Measurements from ENCODE around the gene FSD1L. TPM values are rescaled to one million over a fixed set of nuclear protein-coding genes. Genes with fewer than 3 reads are reported as not detected.

FSD1L gene
- total RNA-seq, 1 experiment from 2014 or later = 1.6 TPM

- H3K9ac ChIP-seq (ENCODE audit: low read length) = no peak overlapping the region
- H4K20me1 ChIP-seq (ENCODE audit: insufficient read depth, low read depth, low read length) = no peaks in the 10 kb centered on the region
- H2AFZ ChIP-seq (ENCODE audit: low read length) = no peak overlapping the region
- no peak overlapping the region for H3K4me2 ChIP-seq (ENCODE audit: low read depth, low read length, poor library complexity, severe bottlenecking)
- H3K4me3 ChIP-seq (ENCODE audit: low read length) = no peak overlapping the region
- DNase-seq = no peak
- no peaks in the 10 kb centered on the region for H3K27me3 ChIP-seq (ENCODE audit: low read length)
- no peaks in the 10 kb centered on the region for H3K9me2 ChIP-seq (replicated peaks; ENCODE audit: insufficient read depth, low read length)
- H3K79me2 ChIP-seq (ENCODE audit: low read length) = no peaks in the 10 kb centered on the region
- H3K4me1 ChIP-seq (ENCODE audit: low read length) = no peaks in the 10 kb centered on the region
- H3K9me3 ChIP-seq (ENCODE audit: low read length) = no peaks in the 10 kb centered on the region
- H3K27ac ChIP-seq (ENCODE audit: low read length) = no peak overlapping the region
- no peaks in the 10 kb centered on the region for H3K36me3 ChIP-seq (ENCODE audit: insufficient read depth, low read length)
These were observed 6.1 kb upstream of the FSD1L start for GRCh38 chr9:105441616-105442160.

DNA sequence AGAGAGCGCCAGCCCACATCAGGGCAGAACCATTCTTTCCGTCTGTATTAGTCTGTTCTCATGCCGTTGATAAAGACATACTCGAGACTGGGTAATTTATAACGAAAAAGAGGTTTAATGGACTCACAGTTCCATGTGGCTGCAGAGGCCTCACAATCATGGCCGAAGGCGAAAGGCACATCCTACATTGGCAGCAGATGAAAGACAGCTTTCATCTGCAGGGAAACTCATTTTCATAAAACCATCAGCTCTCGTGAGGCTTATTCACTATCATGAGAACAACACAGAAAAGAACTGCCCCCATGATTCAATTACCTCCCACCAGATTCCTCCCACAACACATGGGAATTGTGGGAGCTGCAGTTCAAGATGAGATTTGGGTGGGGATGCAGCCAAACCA lies 4.7 kb upstream of the FSD1L start:
- H3K9ac ChIP-seq (ENCODE audit: low read length) = no peak overlapping the region

GRCh38 chr9:105444130-105444529 lies 3.7 kb upstream of the FSD1L start:
- Histone ChIP-seq H3K9me3 (ENCODE audit: low read length) (no peaks in the 10 kb centered on the region), H3K27ac (ENCODE audit: low read length) (no peak overlapping the region), H3K4me3 (ENCODE audit: low read length) (no peak overlapping the region), H4K20me1 (ENCODE audit: insufficient read depth, low read depth, low read length) (no peaks in the 10 kb centered on the region), H3K9me2 (replicated peaks; ENCODE audit: insufficient read depth, low read length) (no peaks in the 10 kb centered on the region), H3K79me2 (ENCODE audit: low read length) (no peaks in the 10 kb centered on the region), H3K4me1 (ENCODE audit: low read length) (peaks cover 10% of the 10 kb centered on the region), H3K4me2 (ENCODE audit: low read depth, low read length, poor library complexity, severe bottlenecking) (no peak overlapping the region), H3K27me3 (ENCODE audit: low read length) (no peaks in the 10 kb centered on the region), H3K9ac (ENCODE audit: low read length) (no peak overlapping the region), H3K36me3 (ENCODE audit: insufficient read depth, low read length) (no peaks in the 10 kb centered on the region), H2AFZ (ENCODE audit: low read length) (no peak overlapping the region)
- no peak for DNase-seq

More for the DNA sequence above, 4.7 kb upstream of the FSD1L start:
- Histone ChIP-seq H3K79me2 (ENCODE audit: low read length) (no peaks in the 10 kb centered on the region), H3K36me3 (ENCODE audit: insufficient read depth, low read length) (no peaks in the 10 kb centered on the region), H4K20me1 (ENCODE audit: insufficient read depth, low read depth, low read length) (no peaks in the 10 kb centered on the region), H3K9me2 (replicated peaks; ENCODE audit: insufficient read depth, low read length) (no peaks in the 10 kb centered on the region), H3K4me1 (ENCODE audit: low read length) (peaks cover 5% of the 10 kb centered on the region), H3K4me2 (ENCODE audit: low read depth, low read length, poor library complexity, severe bottlenecking) (no peak overlapping the region), H2AFZ (ENCODE audit: low read length) (no peak overlapping the region), H3K4me3 (ENCODE audit: low read length) (no peak overlapping the region), H3K27me3 (ENCODE audit: low read length) (no peaks in the 10 kb centered on the region), H3K9me3 (ENCODE audit: low read length) (no peaks in the 10 kb centered on the region), H3K27ac (ENCODE audit: low read length) (no peak overlapping the region)
- no peak for DNase-seq

GRCh38 chr9:105445203-105445881 lies 2.5 kb upstream of the FSD1L start:
- no peak overlapping the region for H3K9ac ChIP-seq (ENCODE audit: low read length)
- no peak overlapping the region for H2AFZ ChIP-seq (ENCODE audit: low read length)
- H3K4me1 ChIP-seq (ENCODE audit: low read length) = peaks cover 10% of the 10 kb centered on the region
- no peaks in the 10 kb centered on the region for H3K36me3 ChIP-seq (ENCODE audit: insufficient read depth, low read length)
- no peaks in the 10 kb centered on the region for H3K79me2 ChIP-seq (ENCODE audit: low read length)
- H3K9me2 ChIP-seq (replicated peaks; ENCODE audit: insufficient read depth, low read length) = no peaks in the 10 kb centered on the region
- H3K27ac ChIP-seq (ENCODE audit: low read length) = no peak overlapping the region
- H4K20me1 ChIP-seq (ENCODE audit: insufficient read depth, low read depth, low read length) = no peaks in the 10 kb centered on the region
- H3K4me3 ChIP-seq (ENCODE audit: low read length) = no peak overlapping the region
- H3K4me2 ChIP-seq (ENCODE audit: low read depth, low read length, poor library complexity, severe bottlenecking) = no peak overlapping the region
- no peak for DNase-seq
- no peaks in the 10 kb centered on the region for H3K27me3 ChIP-seq (ENCODE audit: low read length)
- no peaks in the 10 kb centered on the region for H3K9me3 ChIP-seq (ENCODE audit: low read length)

GRCh38 chr9:105447386-105447813 lies 434 bp upstream of the FSD1L start:
- Histone ChIP-seq H3K9ac (ENCODE audit: low read length) (peak overlapping the region; percentile 75), H3K4me3 (ENCODE audit: low read length) (peak overlapping the region; percentile 79), H3K27me3 (ENCODE audit: low read length) (no peaks in the 10 kb centered on the region), H3K79me2 (ENCODE audit: low read length) (no peaks in the 10 kb centered on the region), H3K4me2 (ENCODE audit: low read depth, low read length, poor library complexity, severe bottlenecking) (peak overlapping the region; percentile 74), H3K9me2 (replicated peaks; ENCODE audit: insufficient read depth, low read length) (no peaks in the 10 kb centered on the region), H3K36me3 (ENCODE audit: insufficient read depth, low read length) (no peaks in the 10 kb centered on the region), H2AFZ (ENCODE audit: low read length) (peak overlapping the region; percentile 100), H3K27ac (ENCODE audit: low read length) (no peak overlapping the region), H3K9me3 (ENCODE audit: low read length) (no peaks in the 10 kb centered on the region), H3K4me1 (ENCODE audit: low read length) (peaks cover 10% of the 10 kb centered on the region), H4K20me1 (ENCODE audit: insufficient read depth, low read depth, low read length) (no peaks in the 10 kb centered on the region)
- DNase-seq = no peak

DNA sequence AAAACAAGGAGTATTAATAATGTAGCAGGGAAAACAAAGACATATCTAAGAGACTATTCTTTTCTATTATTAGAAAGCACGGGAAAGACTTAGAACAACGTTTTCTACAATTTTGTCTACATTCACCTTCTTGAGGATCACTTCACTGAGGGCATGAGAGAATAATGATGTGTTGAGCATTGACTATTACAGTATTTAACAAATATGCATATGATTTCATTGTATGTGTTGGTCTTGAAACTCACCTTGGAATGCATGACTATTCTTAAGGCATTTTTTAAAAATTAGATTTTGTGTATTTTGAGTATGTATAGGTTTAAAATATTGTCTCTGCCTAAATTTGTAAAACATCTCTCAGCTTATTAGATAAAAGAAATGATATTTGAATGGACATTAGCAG lies 1.2 kb downstream of the FSD1L start:
- H3K9ac ChIP-seq (ENCODE audit: low read length) = no peak overlapping the region
- no peaks in the 10 kb centered on the region for H3K36me3 ChIP-seq (ENCODE audit: insufficient read depth, low read length)
- H3K4me1 ChIP-seq (ENCODE audit: low read length) = peaks cover 10% of the 10 kb centered on the region
- H2AFZ ChIP-seq (ENCODE audit: low read length) = no peak overlapping the region
- no peak overlapping the region for H3K27ac ChIP-seq (ENCODE audit: low read length)
- no peaks in the 10 kb centered on the region for H3K9me3 ChIP-seq (ENCODE audit: low read length)
- H3K9me2 ChIP-seq (replicated peaks; ENCODE audit: insufficient read depth, low read length) = no peaks in the 10 kb centered on the region
- H3K4me3 ChIP-seq (ENCODE audit: low read length) = no peak overlapping the region; the same call in 1 of the 2 replicates
- DNase-seq = no peak
- no peaks in the 10 kb centered on the region for H4K20me1 ChIP-seq (ENCODE audit: insufficient read depth, low read depth, low read length)
- H3K79me2 ChIP-seq (ENCODE audit: low read length) = no peaks in the 10 kb centered on the region
- H3K4me2 ChIP-seq (ENCODE audit: low read depth, low read length, poor library complexity, severe bottlenecking) = peak overlapping the region; percentile 74
- H3K27me3 ChIP-seq (ENCODE audit: low read length) = no peaks in the 10 kb centered on the region

GRCh38 chr9:105452185-105452584 lies 4.4 kb downstream of the FSD1L start:
- Histone ChIP-seq H3K9me3 (ENCODE audit: low read length) (no peaks in the 10 kb centered on the region), H4K20me1 (ENCODE audit: insufficient read depth, low read depth, low read length) (no peaks in the 10 kb centered on the region), H3K4me1 (ENCODE audit: low read length) (peaks cover 10% of the 10 kb centered on the region), H3K27ac (ENCODE audit: low read length) (no peak overlapping the region), H3K9ac (ENCODE audit: low read length) (no peak overlapping the region), H3K27me3 (ENCODE audit: low read length) (no peaks in the 10 kb centered on the region), H3K79me2 (ENCODE audit: low read length) (no peaks in the 10 kb centered on the region), H3K4me2 (ENCODE audit: low read depth, low read length, poor library complexity, severe bottlenecking) (no peak overlapping the region), H3K9me2 (replicated peaks; ENCODE audit: insufficient read depth, low read length) (no peaks in the 10 kb centered on the region), H3K36me3 (ENCODE audit: insufficient read depth, low read length) (no peaks in the 10 kb centered on the region), H3K4me3 (ENCODE audit: low read length) (no peak overlapping the region), H2AFZ (ENCODE audit: low read length) (no peak overlapping the region)
- no peak for DNase-seq

- H4K20me1 ChIP-seq (ENCODE audit: insufficient read depth, low read depth, low read length) = no peaks in the 10 kb centered on the region
- H3K9me3 ChIP-seq (ENCODE audit: low read length) = peaks cover 4% of the 10 kb centered on the region; the same call in 1 of the 2 replicates
- no peak overlapping the region for H2AFZ ChIP-seq (ENCODE audit: low read length)
- no peak overlapping the region for H3K27ac ChIP-seq (ENCODE audit: low read length)
- no peaks in the 10 kb centered on the region for H3K9me2 ChIP-seq (replicated peaks; ENCODE audit: insufficient read depth, low read length)
- no peak overlapping the region for H3K9ac ChIP-seq (ENCODE audit: low read length)
- no peak overlapping the region for H3K4me2 ChIP-seq (ENCODE audit: low read depth, low read length, poor library complexity, severe bottlenecking)
- no peaks in the 10 kb centered on the region for H3K4me1 ChIP-seq (ENCODE audit: low read length)
- no peak overlapping the region for H3K4me3 ChIP-seq (ENCODE audit: low read length)
- H3K36me3 ChIP-seq (ENCODE audit: insufficient read depth, low read length) = no peaks in the 10 kb centered on the region
- H3K27me3 ChIP-seq (ENCODE audit: low read length) = no peaks in the 10 kb centered on the region
- DNase-seq = no peak
- no peaks in the 10 kb centered on the region for H3K79me2 ChIP-seq (ENCODE audit: low read length)
These were observed 8.1 kb downstream of the FSD1L start for GRCh38 chr9:105455836-105456475.
